C4-2B (cell line): ENCODE measurements around the gene PGGT1B.

Experiments used
- ZFX ChIP-seq: fragments of 450-650 bp; IDR thresholded peaks from 2 replicates; pipeline ENCODE4 v1.6.1; 2017
- TF ChIP-seq, protein P1 (sequence below): fragments of 450-650 bp; conservative IDR thresholded peaks from 2 replicates; pipeline ENCODE4 v1.5.1; 2017; ENCODE audit warnings: mild to moderate bottlenecking

GRCh38 chr5:115189866-115190265 is 72.8 kb downstream of the PGGT1B start:
- TF ChIP-seq, protein P1, sequence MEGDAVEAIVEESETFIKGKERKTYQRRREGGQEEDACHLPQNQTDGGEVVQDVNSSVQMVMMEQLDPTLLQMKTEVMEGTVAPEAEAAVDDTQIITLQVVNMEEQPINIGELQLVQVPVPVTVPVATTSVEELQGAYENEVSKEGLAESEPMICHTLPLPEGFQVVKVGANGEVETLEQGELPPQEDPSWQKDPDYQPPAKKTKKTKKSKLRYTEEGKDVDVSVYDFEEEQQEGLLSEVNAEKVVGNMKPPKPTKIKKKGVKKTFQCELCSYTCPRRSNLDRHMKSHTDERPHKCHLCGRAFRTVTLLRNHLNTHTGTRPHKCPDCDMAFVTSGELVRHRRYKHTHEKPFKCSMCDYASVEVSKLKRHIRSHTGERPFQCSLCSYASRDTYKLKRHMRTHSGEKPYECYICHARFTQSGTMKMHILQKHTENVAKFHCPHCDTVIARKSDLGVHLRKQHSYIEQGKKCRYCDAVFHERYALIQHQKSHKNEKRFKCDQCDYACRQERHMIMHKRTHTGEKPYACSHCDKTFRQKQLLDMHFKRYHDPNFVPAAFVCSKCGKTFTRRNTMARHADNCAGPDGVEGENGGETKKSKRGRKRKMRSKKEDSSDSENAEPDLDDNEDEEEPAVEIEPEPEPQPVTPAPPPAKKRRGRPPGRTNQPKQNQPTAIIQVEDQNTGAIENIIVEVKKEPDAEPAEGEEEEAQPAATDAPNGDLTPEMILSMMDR: no peak
- no peak for TF ChIP-seq ZFX
